Endometrium (tissue), 2 donors: ENCODE results near the gene FAM185A.
A peak's percentile ranks its signal among the peaks of the same experiment; 100 is the strongest.
"Not testable (repeated sequence)": the region's sequence is repeated elsewhere in the genome, so short reads cannot be mapped to it uniquely, and the experiment has no call there.

Experiments used
- FAIRE-seq: peaks from 2 replicates; lab custom pipeline; 2012; peaks lifted over from hg19 to GRCh38; lab: Jason Lieb, UNC
- donor health status: control.
- donor health status: control.

FAM185A gene

DNA sequence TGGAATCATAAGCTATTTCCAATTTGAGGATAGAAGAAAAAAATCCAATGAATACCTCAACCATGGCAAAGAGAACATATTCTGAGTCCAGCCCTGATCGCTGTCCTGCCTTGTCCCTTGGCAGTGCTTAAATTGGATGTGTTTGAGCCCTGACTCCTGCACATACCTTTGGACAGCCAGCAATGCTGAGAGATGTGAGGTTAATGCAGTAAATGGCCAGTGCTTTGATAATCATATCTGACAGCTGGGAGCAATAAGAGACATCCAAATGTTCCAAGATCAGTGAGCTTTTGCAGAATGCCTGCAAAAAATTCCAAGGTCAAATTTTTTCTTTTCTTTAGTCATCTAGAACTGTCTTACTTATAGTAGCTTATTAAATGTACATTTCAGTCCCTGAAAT is 83.9 kb downstream of the FAM185A start:
- no peak for FAIRE-seq

DNA sequence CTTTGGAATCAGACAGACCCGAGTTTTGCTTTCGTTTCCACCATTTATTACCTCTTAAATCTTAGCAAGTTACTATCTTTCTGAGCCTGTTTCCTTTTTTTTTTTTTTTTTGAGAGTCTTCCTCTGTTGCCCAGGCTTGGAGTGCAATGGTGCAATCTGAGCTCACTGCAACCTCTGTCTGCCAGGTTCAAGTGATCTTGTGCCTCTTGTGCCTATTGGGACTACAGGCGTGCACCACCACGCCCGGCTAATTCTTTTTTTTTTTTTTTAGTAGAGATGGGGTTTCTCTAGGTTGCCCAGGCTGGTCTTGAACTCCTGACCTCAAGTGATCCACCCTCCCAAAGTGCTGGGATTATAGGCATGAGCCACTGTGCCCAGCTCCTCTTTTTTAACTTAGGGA is 84.5 kb downstream of the FAM185A start:
- no peak for FAIRE-seq

DNA sequence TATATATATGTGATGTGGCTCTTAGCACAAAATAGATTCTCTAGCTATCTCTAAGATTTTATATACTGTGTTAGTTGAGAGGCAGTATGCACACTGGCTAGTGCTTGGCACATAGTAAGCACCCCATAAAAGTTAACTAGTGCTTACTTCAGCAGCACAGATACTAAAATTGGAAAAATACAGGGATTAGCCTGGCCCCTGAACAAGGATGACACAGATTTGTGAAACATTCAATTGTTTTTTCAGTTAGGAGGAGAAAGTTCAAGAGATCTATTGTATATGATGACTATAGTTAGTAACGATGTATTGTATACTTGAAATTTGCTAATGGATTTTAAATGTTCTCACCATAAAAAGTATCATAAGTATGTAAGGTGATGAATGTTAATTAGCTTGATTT is 85.7 kb downstream of the FAM185A start:
- no peak for FAIRE-seq

DNA sequence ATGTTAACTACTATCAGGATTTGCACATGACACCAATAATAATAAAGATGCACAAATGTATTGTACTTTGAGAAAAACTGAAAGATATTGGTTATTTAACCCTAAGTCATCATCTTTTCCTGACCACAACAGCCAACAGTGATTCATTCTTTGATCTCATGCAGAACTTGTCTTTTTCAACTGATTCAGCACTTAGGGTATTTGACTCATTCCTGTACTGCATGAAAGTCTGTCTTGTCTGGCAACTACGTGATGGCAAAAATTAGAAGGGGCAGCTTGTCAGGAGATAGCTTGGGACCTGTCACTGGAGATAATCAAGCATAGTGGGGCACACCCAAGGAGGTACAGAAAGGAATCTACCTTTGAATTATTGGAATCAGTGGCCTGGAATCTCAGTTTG is 86.2 kb downstream of the FAM185A start:
- FAIRE-seq = no peak

DNA sequence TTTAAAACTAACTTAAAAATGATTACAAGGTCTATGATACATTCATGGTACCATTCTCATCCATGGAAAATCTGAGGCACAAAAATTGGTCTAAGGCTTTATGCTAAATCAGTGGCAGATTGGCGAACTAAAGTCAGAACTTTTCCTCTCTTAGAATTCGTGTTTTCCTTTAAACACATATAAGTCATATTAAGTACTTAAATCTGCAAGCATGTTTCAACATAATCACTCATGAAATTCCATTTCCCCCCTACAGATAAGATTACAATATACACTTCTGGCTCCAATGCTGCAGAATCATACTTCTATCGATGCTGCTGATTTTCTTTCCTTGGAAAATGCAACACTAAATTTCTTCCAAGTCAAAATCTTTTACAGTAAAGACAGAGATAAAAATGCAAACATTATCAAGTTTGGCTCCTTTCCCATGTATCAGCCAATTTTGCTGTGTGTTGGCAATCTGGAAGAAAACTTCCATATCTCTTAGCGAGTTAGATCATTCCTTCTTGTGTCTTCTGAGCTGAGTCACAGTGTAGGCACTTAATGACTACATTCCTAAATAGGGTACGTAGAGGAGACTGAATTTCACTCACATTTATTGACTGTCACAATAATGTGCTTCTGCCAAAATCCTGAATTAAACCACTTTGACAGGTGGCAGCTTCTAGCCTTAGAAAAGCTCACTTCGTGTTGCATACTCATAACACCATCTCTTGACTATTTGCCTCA is 87.6 kb downstream of the FAM185A start:
- no peak for FAIRE-seq

DNA sequence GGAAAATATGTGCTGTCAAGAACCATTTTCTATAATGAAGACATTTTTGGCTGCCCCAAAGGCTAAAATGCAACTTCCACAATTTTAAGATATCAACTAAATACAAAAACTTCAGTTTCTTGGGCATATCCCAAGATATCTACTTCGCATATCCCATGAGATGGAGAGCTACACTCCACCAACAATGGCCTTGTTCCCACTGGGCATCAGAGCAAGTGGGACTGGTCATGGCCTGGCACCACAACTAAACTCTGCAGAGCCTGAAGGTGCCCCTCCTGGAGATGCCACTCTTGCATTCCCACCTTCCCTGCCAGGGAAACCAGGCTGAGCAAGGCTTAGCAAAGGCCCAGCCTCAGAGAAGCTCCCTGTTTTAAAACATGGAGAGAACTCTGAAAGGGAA is 88.2 kb downstream of the FAM185A start:
- FAIRE-seq = no peak

DNA sequence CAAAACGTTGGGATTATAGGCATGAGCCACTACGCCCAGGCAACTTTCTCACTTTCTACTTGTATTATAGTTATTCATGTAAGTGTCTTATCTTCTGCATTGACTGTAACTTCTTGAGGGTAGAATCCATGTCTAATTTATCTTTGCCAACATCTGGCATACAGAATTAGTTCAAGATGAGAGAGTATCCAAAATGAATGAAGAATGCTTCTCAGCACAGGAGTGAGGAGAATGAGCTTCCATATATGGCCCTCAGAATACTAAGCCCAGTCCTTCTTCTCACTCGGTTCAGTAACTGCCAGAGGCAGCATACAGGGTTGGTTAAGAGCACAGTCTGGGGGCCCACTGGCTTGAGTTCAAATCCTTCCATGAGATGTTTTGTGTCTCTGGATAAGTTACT is 89.0 kb downstream of the FAM185A start:
- FAIRE-seq = no peak

DNA sequence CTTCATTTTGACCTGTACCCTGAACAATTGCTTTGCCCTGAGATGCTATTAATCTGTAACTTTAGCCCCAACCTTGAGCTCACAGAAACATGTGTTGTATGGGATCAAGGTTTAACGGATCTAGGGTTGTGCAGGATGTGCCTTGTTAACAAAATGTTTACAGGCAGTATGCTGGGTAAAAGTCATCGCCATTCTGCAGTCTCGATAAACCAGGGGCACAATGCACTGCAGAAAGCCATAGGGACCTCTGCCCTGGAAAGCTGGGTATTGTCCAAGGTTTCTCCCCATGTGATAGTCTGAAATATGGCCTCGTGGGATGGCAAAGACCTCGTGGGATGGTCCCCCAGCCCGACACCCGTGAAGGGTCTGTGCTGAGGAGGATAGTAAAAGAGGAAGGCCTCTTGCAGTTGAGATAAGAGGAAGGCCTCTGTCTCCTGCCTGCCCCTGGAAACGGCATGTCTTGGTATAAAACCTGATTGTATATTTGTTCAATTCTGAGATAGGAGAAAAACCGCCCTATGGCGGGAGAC is 89.8 kb downstream of the FAM185A start:
- FAIRE-seq = not testable (repeated sequence)

DNA sequence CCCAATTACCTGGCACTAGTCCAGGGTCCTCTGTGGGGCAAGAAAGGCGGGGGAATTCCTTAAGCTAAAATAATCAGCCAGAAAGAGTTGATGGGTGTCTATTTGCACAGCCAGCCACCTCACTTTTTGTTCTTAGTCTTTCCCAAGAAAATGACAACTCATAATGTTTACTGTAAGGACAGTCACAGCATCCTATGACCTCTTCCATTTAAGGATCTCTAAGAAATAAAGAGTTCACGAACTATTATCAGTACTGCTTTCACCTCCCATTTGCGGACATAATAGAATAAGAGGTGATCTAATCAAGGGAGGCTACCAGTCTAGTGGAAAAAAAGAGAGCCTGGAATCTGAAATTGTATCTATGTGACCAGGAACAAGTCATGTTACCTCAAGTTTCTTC is 91.6 kb downstream of the FAM185A start:
- no peak for FAIRE-seq

DNA sequence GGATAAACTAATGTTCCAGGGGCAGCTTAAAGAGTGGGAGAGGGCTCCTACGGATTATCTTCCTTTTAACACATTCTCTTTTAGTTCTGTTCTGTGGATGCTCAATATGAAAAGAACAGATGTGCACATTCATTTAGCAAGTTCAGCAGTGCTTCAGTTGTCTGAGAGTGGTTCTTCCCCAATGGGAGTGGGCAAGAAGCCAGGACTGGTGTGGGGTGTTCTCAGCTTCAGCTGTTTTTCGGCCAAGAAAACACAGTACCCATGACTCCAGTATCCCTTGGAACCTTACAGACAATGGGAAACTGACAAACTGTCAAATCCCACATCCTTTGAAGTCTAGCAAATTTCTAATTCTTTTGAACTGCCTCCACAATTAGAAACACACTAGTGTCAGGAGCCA is 92.5 kb downstream of the FAM185A start:
- FAIRE-seq = no peak

DNA sequence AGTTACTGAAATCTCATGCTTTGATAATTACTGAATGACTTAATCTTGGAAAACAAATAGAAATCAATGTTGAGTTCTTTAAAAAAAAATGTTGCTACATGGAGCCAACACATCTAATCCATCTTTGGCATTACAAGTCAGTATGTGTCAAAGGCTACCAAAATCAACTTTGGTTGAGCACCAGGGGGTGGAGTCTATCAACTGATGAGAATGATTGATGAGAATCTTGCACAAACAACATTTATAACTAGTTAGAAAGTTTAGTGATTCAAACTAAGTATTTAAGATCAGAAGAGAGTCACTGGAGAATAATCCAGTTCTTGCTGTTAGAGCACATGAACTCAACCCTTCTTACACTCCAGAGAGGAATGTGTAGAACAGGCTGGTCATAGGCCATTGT is 93.5 kb downstream of the FAM185A start:
- FAIRE-seq = no peak

DNA sequence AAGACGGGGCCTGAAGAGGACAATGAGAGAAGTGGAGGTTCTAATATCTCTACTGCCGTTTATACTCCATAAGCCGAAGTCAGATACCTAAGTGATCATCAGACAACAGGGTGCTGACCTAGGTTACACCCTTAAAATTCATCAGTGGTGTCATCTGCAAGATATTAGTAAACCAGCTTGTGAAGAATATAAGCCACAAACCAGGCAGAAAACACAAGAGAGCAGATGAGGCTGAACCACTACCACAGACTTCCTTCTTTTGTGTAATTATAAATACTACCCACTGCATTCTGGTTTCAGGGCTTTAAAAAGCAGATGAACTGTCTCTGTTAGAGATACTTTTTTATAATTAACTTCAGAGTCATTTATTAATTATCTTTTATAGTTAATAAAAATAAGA is 95.1 kb downstream of the FAM185A start:
- FAIRE-seq = no peak

DNA sequence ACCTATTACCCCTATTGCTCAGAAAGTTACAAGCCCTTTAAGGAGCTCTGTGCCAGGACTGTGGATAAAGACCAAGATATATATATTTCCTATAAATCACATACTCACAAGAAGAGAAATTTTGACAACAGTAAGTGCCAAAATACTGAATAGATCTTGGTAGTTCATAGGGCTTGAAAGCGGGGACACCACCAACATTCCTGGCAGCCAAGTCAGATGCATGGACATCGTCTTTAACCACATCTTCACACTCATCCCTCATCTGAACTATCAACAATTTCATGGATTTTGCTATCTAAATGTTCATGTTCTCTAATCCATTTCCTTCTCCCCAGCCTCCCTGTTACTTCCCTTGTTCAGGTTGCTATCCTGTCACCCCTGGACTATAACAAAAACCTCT is 96.5 kb downstream of the FAM185A start:
- FAIRE-seq = no peak

DNA sequence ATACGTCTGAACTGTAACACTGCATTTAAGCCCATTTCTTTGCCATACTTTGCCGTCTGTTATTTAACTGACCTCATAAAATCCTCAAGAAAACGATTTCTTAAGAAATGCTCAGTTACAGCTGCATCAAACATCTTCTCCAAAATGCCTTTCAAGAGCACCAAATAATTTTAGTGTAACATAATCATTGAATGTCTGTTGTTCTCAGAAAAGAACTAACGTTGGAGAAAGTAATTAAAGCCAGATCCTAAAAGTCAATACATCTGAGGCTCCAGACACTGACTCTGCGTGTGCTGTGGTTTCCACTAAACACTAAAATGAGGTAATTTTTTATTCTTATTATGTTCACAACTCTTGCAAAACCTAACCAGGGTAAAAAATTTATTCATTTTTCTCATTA is 100.3 kb downstream of the FAM185A start:
- FAIRE-seq = peak; percentile 95

DNA sequence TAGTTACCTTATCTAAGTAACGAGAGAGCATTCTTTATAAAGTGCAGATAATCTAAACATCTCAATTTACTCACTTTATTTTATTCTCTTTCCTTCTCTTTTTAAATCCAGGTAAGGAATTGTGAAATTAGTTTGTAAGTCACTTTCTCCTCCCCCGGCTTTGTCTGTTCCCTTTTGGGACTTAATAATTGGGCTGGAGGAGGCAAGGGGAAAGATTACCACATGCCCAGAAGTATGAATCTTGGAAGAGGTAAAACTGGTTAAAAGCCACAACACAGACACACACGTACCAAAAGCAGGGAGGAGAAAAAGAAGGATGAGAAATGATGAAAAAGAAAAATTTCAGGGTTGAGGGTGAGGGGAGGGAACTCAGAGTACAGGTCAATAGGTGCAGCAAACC is 100.7 kb downstream of the FAM185A start:
- FAIRE-seq = no peak

DNA sequence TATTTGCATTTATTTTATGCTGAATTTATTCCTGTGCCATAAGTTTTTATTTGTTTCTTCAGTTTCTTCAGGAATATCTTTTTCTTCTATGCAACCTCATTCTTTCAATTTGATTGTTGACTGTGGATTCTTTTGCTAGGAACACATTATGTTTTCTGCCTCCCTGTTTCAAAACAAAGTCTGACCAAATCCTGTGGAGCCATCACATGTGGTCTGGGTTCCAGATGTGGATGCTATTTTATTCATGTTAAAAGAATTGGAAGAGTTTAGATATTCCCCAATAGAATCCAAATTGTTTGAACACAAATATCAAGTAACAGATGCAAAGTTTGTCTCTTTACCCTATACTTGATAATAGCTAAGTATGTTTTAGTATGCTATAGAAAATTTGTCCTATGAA is 107.2 kb downstream of the FAM185A start:
- FAIRE-seq = peak; percentile 99
